Erythroblast (primary cell): ENCODE measurements around the gene PFDN5.
"Not testable (repeated sequence)": the region's sequence is repeated elsewhere in the genome, so short reads cannot be mapped to it uniquely, and the experiment has no call there.

ENCODE experiments used
- DNase-seq, 2 experiments: peaks; one replicate each; lab custom pipeline; 2025; lab: John Stamatoyannopoulos, UW
- GATA1 ChIP-seq: IDR thresholded peaks from 2 replicates; pipeline ENCODE4 v1.6.1; 2011; ENCODE audit warnings: low read depth, mild to moderate bottlenecking, control low read depth, low read length, moderate library complexity
- POLR2A ChIP-seq: IDR thresholded peaks from 2 replicates; pipeline ENCODE4 v1.6.1; 2011; ENCODE audit warnings: mild to moderate bottlenecking, low read length

Gene PFDN5

DNA sequence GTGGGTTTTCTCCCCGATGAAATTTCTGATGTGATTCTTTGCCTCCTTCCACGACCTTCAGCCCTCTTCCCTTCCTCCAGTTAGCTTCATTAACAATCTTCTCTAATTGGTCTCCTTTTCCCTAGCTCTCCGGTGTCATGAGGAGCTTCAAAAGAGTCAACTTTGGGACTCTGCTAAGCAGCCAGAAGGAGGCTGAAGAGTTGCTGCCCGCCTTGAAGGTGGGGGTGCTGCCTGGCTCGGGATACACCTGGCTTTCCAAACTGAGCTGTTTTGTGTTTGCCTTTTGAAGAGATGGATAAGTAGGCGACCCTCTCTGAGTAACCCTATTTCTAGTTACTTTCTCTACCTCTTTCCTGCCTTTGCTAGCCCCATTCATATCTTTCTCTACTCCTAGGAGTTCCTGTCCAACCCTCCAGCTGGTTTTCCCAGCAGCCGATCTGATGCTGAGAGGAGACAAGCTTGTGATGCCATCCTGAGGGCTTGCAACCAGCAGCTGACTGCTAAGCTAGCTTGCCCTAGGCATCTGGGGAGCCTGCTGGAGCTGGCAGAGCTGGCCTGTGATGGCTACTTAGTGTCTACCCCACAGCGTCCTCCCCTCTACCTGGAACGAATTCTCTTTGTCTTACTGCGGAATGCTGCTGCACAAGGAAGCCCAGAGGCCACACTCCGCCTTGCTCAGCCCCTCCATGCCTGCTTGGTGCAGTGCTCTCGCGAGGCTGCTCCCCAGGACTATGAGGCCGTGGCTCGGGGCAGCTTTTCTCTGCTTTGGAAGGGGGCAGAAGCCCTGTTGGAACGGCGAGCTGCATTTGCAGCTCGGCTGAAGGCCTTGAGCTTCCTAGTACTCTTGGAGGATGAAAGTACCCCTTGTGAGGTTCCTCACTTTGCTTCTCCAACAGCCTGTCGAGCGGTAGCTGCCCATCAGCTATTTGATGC, 26.4 kb upstream of the PFDN5 start:
- TF ChIP-seq POLR2A (no peak), GATA1 (no peak)
- peak; percentile 43 to 59 for DNase-seq

GRCh38 chr12:53274445-53274844, 20.9 kb upstream of the PFDN5 start:
- no peak for DNase-seq
- no peak for TF ChIP-seq GATA1
- no peak for TF ChIP-seq POLR2A

- no peak for DNase-seq
- no peak for TF ChIP-seq GATA1
- no peak for TF ChIP-seq POLR2A
These were observed 18.8 kb upstream of the PFDN5 start for GRCh38 chr12:53276511-53276910.

DNA sequence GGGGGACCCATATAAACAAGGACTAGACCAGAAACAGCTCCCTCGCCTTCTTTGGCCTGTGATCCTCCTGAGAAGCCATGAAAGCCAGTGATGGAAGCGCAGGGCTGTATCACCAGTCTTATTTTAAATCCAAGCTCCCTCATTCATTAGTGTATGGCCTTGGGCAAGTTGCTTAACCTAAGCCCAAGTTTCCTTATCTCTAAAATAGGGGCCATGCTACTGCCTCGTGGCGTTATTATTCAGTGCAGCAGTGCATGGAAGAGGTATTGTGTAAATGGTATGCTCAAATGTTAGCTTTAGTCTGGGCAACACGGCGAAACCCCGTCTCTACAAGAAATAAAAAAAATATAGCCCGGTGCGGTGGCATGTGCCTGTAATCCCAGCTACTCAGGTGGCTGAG, 17.4 kb upstream of the PFDN5 start:
- DNase-seq: no peak
- TF ChIP-seq POLR2A (no peak), GATA1 (no peak)

DNA sequence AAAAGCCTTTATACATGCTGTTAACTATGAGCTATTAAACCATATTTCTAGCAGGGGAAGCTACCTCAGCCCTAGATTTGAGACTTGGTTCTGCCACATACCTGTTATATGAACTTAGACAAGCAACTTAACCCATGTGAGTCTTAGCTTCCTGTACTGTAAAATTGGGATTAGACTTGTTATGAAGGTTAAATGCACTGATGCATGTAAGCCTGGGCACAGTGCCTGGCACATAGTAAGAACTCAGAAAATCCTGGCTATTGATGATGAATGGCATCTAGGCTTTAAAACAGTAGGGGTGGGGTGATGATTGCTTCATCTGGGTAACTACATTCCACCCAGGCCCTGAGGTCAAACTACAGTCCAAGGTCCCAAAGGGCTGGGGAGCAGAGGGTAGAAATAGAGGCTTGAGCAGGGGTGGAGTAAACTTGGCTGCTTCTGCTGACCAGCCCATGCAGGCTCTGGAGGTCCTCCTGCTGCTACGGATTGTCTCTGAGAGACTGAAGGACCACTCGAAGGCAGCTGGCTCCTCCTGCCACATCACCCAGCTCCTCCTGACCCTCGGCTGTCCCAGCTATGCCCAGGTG, 16.0 kb upstream of the PFDN5 start:
- TF ChIP-seq POLR2A (no peak), GATA1 (no peak)
- no peak for DNase-seq

DNA sequence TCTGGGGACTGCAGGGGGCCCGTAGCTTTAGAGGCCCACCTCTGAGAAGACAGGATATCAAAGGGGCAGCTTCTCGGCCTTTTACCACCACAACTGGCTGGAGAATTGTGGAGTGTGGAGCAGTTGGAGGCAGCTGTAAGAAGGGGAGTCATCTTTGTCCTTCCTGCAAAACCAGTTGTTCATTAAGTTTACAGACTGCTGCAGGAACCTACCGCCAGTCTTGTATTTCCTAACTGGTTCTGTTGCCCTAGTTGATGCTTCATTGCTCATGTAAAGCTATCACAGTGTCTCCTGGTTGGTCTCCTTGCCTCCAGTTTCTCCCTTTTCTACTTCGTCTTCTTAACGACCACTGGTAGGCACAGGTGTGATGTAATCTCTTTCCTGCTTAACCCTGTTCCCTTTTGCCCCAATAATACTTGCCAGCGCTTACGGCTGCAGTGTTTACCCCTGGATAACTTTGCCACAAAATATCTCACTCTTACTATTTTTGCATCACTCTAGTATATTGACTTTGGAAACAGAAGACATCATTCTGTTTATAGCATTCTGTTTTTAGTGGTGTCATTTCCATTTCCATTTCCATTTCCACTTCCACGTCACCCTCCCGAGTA, 15.3 kb upstream of the PFDN5 start:
- no peak for DNase-seq
- TF ChIP-seq POLR2A (no peak), GATA1 (no peak)

GRCh38 chr12:53286448-53286847, 8.9 kb upstream of the PFDN5 start:
- DNase-seq: no peak
- TF ChIP-seq POLR2A: peak; percentile 7
- no peak for TF ChIP-seq GATA1

DNA sequence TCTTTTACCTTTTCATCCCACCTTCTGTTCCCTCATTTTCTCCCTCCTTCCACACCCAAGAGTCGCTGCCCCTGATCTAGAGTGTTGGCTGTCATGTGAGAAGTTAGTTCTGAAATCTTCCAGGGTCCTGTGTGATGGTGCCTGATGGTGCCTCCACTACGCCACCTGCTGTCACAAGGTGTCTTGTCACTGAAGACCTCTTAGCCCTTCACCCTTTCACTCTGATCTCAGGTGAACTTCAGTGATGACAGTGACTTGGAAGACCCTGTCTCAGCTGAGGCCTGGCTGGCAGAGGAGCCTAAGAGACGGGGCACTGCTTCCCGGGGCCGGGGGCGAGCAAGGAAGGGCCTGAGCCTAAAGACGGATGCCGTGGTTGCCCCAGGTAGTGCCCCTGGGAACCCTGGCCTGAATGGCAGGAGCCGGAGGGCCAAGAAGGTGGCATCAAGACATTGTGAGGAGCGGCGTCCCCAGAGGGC, 7.6 kb upstream of the PFDN5 start:
- TF ChIP-seq POLR2A: peak; percentile 8
- TF ChIP-seq GATA1: no peak
- DNase-seq: peak; percentile 67 to 83

DNA sequence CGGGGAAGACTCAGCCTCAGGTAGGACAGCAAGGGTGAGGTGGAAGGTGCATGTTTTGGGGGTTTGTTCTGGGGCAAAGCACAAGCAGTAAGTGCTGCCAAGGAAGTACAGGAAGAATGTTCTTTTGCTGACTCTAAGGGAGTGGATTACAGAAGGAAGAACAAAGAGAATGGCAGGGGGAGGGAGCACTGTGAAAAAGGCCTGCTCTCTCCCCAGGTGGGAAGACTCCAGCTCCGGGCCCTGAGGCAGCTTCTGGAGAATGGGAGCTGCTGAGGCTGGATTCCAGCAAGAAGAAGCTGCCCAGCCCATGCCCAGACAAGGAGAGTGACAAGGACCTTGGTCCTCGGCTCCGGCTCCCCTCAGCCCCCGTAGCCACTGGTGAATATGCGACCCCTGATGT, 7.0 kb upstream of the PFDN5 start:
- no peak for DNase-seq
- TF ChIP-seq POLR2A: no peak
- TF ChIP-seq GATA1: no peak

DNA sequence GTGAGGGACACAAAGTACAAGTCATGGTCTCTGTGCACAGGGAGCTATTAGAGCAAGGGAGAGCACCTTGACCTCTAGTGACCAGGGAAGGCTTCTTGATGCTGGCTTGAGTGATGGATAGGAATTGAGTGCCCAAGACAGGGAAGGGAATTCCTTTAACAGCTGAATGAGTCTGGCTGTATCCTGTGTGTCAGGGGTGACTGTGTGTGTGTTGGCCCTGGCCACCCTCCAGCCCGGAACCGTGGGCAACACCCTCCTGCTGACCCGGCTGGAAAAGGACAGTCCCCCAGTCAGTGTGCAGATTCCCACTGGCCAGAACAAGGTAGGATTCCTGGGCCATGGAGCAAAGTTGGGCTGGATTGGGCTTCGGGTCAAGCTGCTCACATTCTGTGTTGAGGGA, 5.5 kb upstream of the PFDN5 start:
- DNase-seq: no peak
- TF ChIP-seq POLR2A (no peak), GATA1 (no peak)

GRCh38 chr12:53290661-53291060, 4.7 kb upstream of the PFDN5 start:
- TF ChIP-seq GATA1: no peak
- no peak for TF ChIP-seq POLR2A
- no peak for DNase-seq

GRCh38 chr12:53292426-53292825, 2.9 kb upstream of the PFDN5 start:
- no peak for DNase-seq
- TF ChIP-seq GATA1 (no peak), POLR2A (no peak)

- no peak for DNase-seq
- no peak for TF ChIP-seq POLR2A
- no peak for TF ChIP-seq GATA1
These were observed 513 bp downstream of the PFDN5 start for GRCh38 chr12:53295891-53296219.

GRCh38 chr12:53297106-53297505, 1.8 kb downstream of the PFDN5 start:
- not testable (repeated sequence) for DNase-seq
